HG03439 (cell line): ENCODE data around the gene FBXO3.
A peak's percentile ranks its signal among the peaks of the same experiment; 100 is the strongest.

Source experiments
- ATAC-seq: cut with Tn5 transposase; IDR thresholded peaks from one replicate; pipeline ENCODE4 v1.9.1; 2021; ENCODE audit warnings: mild to moderate bottlenecking, moderate library complexity; ENCODE audit not compliant: unreplicated experiment

The FBXO3 gene

DNA sequence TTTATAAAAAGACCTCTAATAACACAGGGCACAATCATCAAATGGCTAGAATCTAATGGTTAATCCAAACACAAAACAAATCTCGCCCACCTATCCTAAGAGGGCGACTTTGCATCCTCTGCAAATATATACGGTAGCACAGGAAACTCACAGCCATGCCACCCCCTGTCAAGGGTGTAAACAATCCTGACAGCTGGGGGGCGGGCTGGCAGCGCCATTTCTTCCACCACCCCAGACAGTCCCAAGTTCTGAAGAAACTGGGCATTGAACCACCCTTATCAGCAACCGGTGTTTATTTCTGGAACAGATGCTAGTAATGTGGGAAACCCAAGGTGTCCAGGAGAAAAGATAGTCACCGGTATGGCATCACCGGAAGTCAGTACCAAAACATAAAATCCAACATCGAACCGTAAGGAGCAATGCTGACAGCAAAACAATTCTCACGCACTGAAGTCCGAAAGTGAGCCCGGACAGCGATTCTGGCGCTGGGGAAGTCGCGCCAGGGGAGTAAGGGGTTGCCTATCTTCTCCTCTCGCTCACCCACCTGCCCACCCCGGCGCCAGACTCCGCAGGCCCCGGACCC, 825 bp downstream of the FBXO3 start:
- peak; percentile 5 for ATAC-seq

DNA sequence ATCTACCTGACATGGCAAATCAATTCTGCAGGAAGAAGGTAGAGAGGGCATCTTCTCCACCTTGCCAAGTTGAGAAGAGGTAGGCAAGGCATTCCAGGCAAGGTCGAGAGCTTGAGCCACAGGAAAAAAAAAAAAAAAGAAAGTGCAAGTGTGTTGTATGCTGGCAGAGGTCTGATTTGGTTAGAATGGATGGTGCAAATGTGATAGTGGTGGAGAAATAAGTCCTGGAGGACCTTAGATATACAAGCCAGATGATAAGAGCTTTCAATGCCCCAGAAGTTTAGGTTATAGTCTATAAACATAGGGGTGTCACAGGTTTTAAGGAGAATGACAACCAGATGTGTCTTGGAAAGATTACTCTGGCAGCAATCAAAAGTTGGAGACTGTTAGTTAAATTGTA, 1.4 kb downstream of the FBXO3 start:
- ATAC-seq = no peak

DNA sequence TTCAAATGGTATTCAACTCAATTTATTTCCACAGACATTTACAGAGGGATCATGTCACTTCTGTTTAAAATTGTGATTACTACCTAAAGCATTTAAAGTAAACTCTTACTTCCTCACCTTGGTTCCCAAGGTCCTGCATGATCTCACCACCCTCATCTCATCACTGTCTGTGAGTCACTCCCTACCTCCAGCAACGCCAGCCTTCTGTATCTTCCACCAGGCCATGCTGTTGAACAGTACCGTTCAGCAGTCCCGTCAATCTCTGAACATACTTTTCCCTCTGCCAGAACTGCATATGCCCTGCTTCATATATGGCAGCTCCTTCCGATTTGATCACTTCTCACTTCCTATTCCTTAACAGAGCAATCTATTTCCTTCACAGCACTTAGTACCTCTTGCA, 2.0 kb downstream of the FBXO3 start:
- ATAC-seq = no peak

DNA sequence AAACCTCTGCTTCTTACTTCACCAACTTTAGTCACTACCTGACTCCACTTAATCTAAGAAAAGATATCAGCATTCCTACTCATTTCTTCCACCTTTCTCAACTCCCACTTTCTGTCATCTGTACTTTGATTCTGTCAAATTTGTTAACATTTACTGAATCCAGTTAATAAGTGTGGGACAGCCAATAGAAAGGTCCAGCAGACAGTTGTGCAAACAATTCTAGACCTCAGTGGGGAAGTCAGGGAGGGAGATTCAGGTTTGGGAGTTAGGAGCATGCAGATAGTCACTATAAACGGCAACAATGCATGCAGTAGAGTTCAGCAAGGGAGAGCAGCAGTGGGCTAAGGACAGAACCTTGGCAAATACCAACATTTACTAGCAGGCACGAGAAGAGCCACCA, 4.1 kb downstream of the FBXO3 start:
- ATAC-seq = no peak

DNA sequence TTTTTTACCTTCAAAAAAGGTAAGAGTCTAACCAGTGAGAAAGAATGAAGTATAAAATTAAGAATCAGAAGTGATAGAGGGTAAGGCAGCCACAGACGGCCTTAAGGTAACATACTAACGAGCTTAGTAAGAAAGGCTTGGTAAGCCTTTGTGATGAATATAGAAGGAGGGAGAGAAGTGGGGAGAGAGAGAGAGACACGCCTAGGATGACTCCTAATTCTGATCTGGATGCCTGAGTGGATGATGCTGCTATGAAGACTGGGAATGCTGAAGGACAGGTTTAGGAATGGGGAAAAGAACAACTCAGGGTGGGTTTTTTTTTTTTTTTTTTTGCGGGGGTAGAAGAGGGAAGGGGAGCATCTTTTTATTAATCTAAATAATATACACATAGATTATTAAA, 4.8 kb downstream of the FBXO3 start:
- no peak for ATAC-seq

DNA sequence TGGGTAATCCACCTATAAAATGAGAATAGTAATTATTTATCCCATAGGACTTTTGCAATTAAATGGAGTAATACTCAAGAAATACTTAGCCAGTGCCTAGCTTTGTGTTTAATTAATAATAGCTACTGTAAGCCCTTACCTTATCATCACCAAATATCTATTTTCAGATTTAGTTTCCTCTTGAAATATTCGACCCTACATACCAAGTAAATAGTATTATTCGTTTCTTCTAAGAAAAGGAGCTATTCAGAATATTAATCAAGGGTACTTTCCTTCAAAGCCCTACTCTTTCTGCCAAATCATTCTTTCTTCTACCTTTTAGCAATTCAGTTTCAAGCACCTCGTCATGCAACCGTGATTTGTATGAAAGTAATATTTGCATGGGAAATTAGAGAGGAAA, 6.7 kb downstream of the FBXO3 start:
- ATAC-seq = no peak

DNA sequence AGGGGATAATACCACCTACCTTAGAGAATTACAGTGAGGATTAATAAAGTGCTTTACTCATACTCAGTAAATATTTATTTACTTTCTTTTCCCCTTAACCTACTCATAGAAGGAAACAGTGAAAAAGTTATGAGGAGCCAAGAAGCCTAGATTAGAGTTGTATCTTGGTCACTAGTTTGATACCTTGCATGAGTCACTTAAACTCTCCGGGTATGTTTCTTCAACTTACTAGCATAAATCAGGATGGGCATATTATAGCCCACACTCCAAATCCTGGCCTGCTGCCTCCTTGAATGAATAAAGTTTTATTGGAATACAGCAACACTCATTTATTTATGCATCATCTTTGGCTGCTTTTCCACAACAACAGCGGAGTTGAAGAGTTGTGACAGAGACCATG, 8.2 kb downstream of the FBXO3 start:
- ATAC-seq = no peak

DNA sequence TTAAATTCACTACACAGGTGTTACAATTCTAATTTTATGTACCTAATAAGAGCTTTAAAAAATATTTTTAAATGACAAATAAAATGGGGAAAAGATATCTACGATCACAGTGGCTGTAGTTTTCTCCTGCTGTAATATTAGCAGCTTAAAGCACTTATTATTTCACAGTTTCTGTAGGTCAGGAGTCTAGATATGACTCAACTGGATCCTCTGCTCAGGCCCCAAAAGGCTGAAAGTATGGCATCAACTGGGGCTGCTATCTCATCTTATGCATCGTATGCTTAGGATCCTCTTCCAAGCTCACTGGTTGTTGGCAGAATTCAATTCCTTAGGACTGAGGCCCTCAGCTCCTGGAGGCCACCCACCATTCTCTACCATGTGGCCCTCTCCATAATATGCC, 12.8 kb downstream of the FBXO3 start:
- ATAC-seq = peak; percentile 82

DNA sequence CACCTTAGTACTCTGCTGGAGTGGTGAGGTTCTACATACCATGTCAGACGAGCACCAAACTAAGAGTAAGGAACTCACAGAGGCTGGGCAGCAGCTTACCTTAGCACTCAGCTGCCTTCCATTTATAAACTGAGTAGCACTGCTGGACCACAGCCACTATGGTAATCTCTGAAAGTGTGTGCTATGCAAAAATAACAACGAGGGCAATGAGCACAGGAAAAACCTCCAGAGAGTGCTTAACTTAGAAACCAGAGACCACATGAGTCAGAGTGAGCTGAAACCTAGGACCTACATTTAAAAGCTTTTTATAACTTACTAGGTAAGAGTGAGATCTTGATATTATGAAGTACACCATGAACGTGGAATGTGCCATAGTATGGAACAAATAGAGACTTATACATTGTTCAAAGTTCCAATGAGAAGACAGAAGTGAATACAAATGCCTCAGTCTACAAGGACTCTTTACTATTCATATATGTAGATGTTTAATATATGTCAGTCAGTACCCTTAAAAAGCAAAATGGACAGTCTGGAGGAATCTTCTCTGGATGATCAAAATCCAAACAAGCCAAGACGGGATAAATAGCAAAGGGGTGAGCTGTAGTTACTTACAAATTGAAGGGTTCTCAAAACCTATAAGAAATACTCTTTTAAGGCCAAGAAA, 20.9 kb downstream of the FBXO3 start:
- peak; percentile 97 for ATAC-seq

DNA sequence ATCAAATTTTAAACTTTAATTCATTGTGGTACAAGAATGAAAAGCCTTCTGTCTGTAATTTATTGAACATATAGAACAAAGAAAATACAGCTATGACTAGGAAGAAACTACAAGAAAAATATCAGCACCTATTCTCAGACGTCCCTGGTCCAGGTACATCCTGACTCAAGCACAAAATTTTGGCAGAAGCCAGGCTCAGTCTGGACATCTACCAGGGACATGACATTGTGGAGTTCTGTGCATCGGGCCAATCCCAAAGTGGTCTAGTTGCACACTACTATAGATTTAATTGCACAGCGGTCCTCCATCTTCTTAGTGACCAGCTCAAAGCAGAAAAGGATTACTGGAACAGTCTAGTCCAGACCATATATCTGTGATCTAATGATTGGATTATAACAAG, 22.4 kb downstream of the FBXO3 start:
- ATAC-seq = no peak

DNA sequence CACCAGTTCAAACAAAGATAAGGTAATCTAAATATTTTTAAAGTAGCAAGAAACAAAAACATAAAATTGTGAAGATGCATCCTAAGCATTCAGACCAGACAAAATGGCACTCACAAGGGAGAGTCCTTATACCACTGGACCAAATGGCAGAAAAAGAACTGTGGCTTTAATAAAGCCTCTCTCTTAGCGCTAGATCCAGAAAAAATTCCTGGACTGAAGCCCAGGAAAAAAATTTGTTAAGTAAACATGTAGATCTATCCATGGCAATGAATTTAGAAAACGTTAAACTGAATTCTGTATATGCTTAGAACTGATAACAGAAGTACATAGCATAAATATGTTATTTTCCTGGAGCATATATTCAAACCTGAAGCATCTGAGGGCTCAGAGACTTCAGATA, 26.3 kb downstream of the FBXO3 start:
- ATAC-seq = no peak

DNA sequence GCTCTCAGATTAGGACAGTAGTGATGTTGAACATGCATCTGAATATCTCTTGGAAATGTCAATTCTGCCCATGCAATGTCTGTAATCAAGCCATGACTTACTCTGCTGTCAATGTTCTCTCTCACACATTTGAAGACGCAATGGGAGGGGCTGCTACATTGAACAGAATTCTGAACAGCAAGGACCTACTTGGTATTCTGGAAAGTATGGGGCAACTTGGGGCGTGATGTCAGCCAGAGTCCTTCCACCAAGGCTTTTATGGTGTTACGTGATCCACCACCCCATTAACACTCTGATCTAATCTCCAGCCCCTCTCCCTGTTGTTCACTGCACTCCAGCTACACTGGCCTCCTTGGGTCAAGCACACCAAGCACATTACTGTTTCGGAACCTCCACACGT, 31.0 kb downstream of the FBXO3 start:
- no peak for ATAC-seq

DNA sequence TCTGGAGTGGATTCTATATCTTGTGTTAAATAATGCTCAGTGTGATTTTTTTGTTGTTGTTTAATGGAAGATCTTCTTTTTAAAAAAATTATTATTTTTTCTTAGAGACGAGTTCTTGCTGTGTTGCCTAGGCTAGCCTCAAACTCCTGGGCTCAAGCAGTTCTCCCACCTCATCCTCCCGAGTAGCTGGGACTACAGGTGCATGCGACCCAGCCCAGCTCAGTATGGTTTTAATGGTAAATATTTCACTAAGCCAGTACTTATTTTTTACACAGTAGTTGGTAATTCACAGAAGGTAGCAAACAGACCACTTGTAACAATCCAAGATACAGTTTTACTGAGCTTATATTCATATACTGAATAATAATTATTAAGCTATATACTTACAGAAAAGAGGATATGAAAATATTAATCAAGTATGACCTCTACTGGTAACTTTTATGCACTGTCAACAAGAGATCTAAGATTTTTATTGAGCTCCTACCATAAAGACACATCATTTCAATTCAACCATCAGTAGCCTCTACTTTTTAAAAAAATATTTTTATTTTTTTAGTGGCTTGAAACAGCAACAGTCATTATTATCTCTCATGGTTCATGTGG, 32.0 kb downstream of the FBXO3 start:
- ATAC-seq = no peak

DNA sequence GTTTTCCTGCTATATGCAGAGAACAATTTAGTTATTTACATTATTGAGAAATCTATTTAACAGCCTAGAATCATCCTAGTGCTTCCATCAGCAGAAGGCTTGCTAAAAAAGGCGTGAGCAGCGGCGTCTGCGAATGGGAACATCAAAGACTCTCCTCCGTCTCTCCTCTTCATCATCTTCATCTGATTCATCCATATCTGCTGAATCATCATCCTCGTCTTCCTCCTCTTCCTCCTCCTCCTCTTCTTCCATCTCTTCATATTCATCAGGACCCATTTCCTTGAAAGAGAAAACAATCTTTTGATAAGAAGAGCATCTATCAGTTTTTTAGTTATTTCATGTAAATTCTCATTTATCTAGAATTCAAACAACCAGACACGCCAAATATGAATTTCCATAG, 32.5 kb downstream of the FBXO3 start:
- ATAC-seq = no peak

DNA sequence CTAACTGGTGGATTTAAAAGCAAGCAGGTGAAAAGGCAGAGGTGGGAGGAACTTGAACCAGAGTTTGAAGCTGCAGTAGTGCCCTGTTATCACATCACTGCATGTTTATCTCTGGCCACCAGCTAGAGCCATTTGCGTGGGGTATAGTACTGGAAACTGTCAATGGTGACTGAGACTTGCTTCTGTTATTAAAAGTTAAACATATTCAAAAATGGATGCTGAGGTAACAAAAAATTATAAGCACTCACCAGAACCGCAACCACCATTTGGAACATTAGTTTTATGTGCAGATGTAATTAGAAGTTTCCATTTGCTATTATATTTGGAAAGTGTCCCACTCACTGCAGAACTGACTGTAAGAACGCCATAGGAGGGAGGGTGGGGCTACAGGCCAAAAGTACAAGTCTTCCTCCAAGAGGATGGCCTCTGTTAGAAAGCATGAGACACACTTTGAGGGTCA, 36.9 kb downstream of the FBXO3 start:
- no peak for ATAC-seq

DNA sequence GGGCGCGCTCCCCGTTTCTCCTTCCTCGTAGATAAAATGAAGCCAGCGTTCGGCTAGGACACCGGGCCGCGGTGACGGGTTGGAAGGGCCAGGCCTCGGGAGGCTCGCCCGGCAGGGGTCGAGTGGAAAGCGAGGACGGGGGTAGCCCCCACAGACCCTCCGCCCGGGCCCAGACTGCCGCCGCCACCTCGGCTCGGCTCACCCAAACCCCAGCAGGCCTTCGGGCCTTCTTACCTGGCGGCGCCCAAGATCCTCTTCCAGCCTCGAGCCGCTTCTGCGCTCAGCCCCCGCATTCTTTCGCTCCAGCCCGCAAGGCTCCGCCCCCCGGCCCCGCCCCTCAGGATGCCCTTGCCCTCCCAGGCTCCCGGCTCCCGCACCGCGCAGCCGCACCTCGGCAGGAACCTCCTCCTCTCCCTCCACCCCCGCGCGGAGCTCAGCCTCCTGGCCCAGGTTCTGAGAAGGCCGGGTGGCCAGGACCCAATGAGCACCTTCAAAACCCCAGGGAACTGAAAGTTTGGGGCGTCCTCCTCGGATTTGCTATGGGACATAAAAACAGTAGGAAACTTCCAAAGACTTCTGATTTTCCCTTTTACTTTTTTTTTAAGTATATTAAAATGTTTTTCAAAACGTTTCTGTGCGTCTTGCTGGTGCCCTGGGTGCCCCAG, 38.0 kb downstream of the FBXO3 start, which contains the start of gene CD59:
TSS of gene CD59 (minus strand) at position 276 of the 665 bp plus-strand sequence. CDS start 13,978 bp downstream, outside the sequence.
- ATAC-seq = peak; percentile 56

DNA sequence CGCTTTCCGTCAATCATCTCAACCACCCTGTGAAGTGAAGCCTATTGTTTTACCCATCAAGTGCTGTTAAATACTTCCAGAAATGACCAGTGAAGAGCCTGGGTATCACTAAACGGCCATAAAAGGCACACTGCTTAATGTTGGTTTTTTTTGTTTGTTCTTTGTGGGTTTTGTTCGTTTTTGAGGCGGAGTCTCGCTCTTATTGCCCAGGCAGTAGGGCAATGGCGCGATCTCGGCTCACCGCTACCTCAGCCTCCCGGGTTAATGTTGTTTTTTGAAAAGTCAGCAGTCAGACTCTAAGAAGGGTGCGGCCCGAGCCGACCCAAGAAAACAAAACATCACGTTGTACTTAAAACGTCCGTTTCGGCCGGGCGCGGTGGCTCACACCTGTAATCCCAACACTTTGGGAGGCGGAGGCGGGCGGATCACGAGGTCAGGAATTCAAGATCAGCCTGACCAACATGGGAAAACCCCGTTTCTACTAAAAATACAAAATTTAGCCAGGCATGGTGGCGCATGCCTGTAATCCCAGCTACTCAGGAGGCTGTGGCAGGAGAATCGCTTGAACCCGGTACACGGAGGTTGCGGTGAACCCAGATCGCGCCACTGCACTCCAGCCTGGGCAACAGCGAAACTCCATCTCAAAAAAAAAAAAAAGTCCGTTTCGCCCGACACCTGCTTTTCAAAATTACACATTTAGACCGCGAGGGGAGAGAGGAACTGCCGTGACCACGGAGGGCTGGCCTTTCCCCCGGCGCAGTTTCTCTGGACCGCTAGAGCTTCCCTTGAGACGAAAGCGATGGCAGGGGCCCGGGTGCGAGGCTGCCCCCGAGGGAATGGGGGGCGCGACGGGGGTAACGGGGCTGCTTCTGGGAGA, 38.8 kb downstream of the FBXO3 start:
- peak; percentile 56 for ATAC-seq

DNA sequence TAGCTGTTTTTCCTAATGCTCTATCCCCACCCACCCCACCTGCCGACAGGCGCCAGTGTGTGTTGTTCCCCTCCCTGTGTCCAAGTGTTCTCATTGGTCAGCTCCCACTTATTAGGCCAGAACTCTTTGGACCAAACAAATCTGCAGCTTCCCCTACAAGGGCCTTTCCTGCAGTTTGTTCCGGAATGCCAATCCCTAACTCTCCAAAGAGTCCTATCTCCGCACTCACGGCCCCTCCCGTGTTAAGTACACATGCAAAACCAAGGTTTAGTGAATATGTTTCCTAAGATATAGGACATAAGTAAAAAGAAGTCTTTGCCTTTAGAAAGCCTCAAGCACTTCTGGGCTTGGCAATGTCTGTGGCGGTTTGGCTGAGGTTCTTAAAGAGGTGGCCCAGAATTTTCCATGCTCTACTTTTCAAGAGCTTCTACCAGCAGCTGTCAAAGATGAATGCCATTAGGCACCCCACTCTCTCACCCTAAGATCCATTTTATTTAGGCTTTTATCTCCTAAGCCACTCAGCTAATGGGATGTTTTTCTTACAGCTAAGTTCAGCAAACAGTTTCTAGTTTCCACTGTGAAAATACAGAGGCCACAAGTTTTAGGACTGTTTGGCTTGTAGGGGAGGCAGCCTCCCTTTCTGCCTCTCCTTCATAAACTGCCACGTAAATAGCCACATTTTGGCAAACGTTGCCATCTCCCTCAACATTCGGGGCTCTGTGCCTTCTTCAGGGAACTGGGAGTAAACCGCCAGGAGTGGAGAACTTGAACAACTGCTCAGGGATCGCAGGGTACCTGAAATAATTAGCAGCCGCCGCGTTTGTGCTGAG, 39.7 kb downstream of the FBXO3 start:
- ATAC-seq = no peak

DNA sequence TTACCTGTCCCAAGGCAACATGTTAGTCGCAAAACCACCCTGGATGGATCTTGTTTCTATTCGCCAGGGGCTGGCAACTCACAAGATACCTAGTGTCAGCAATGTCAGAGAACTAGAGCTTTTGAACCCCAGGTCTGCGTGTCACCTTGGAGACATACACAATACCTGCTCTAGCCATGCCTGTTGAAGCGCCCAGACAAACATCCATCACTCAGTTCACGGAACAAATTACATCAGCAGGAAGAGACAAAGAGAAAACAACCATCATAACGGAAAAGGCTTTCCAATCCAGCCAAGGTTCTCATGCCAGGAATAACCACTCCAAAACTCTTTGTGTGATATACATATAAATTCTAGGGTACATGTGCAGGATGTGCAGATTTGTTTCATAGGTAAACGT, 40.3 kb downstream of the FBXO3 start:
- ATAC-seq = no peak
